Mesothelial cell of epicardium (in vitro differentiated cells): Measurements from ENCODE around the gene HSD17B2. TPM values are rescaled to one million over a fixed set of nuclear protein-coding genes. Genes with fewer than 3 reads are reported as not detected.
A peak's percentile ranks its signal among the peaks of the same experiment; 100 is the strongest.

Source experiments
- DNase-seq, 2 experiments: peaks; one replicate each; pipeline ENCODE4 v3.0.0; 2021; ENCODE audit warnings: low spot score in 2 of 2; ENCODE audit not compliant: unreplicated experiment in 2 of 2
- H3K27ac Mint-ChIP-seq: 2 replicates; pipeline ENCODE4 v1.8.0; 2021; ENCODE audit warnings: mixed read lengths
- H3K27me3 Mint-ChIP-seq: 2 replicates; pipeline ENCODE4 v1.8.0; 2021; ENCODE audit warnings: low read depth, mixed read lengths
- H3K36me3 Mint-ChIP-seq: 2 replicates; pipeline ENCODE4 v1.8.0; 2021; ENCODE audit warnings: mixed read lengths
- H3K4me1 Mint-ChIP-seq: 2 replicates; pipeline ENCODE4 v1.8.0; 2021; ENCODE audit warnings: mixed read lengths
- H3K4me3 Mint-ChIP-seq: 2 replicates; pipeline ENCODE4 v1.8.0; 2021; ENCODE audit warnings: mild to moderate bottlenecking, moderate library complexity, mixed read lengths
- H3K9me3 Mint-ChIP-seq: 2 replicates; pipeline ENCODE4 v1.8.0; 2021; ENCODE audit warnings: mixed read lengths
- CTCF ChIP-seq: fragments of 200-600 bp; sonication (generic); IDR thresholded peaks from one replicate; pipeline ENCODE4 v1.5.0; 2021; ENCODE audit warnings: antibody characterized with exemption; ENCODE audit not compliant: unreplicated experiment
- total RNA-seq: library from RNA; stranded (reverse); gene quantifications from 3 replicates; pipeline ENCODE4 v1.2.1, GENCODE V29; 2021

Gene HSD17B2
- total RNA-seq, result 2.7 to 3.1 TPM (median 2.7 TPM) in 3 replicates

DNA sequence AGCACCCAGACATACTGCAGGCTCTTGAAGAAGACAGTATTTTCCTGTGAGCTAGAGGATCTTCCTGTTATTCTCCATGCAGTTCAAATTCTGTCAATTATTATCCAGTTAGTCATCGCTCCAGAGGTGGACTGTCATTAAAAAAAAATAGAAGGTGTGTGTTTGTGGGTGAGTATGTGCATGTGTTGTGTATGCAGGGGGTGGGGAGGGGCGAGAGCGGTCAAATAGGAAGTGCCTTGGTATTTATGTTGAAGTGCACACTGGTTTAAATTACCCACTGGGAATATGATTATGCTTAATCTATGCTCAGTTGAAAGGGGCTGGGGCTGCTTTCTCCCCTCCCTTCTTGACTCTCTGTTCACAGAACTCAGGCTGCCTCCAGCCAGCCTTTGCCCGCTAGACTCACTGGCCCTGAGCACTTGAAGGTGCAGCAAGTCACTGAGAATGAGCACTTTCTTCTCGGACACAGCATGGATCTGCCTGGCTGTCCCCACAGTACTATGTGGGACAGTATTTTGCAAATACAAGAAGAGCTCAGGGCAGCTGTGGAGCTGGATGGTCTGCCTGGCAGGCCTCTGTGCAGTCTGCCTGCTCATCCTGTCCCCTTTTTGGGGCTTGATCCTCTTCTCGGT, at the start of gene HSD17B2:
Gene HSD17B2 (plus strand): TSS at position 273 of the 632 bp plus-strand sequence. CDS start 172 bp downstream, at position 445.
- H3K27ac Mint-ChIP-seq, result no peak within 1 kb of the TSS
- no peak for DNase-seq
- peaks cover 31% of the 10 kb centered on the region for H3K4me1 Mint-ChIP-seq
- peak within 1 kb of the TSS; percentile 8 for H3K4me3 Mint-ChIP-seq
- H3K36me3 Mint-ChIP-seq, result no peaks in the 10 kb centered on the region
- no peaks in the 10 kb centered on the region for H3K9me3 Mint-ChIP-seq
- no peak for TF ChIP-seq CTCF
- H3K27me3 Mint-ChIP-seq, result peaks cover 15% of the 10 kb centered on the region

GRCh38 chr16:81987121-81987520, 47.9 kb upstream of the HSD17B2 start:
- H3K4me1 Mint-ChIP-seq, result peaks cover 3% of the 10 kb centered on the region
- no peak for TF ChIP-seq CTCF
- no peak overlapping the region for H3K4me3 Mint-ChIP-seq
- H3K36me3 Mint-ChIP-seq, result no peaks in the 10 kb centered on the region
- no peak for DNase-seq
- H3K27ac Mint-ChIP-seq, result no peak overlapping the region
- H3K27me3 Mint-ChIP-seq, result peaks cover 4% of the 10 kb centered on the region
- peaks cover 4% of the 10 kb centered on the region for H3K9me3 Mint-ChIP-seq

- Mint-ChIP-seq H3K27me3 (peaks cover 4% of the 10 kb centered on the region), H3K4me1 (peaks cover 5% of the 10 kb centered on the region), H3K9me3 (peaks cover 4% of the 10 kb centered on the region), H3K36me3 (no peaks in the 10 kb centered on the region), H3K27ac (no peak overlapping the region), H3K4me3 (no peak overlapping the region)
- TF ChIP-seq CTCF, result no peak
- no peak for DNase-seq
These were observed 47.3 kb upstream of the HSD17B2 start for GRCh38 chr16:81987706-81988105.

DNA sequence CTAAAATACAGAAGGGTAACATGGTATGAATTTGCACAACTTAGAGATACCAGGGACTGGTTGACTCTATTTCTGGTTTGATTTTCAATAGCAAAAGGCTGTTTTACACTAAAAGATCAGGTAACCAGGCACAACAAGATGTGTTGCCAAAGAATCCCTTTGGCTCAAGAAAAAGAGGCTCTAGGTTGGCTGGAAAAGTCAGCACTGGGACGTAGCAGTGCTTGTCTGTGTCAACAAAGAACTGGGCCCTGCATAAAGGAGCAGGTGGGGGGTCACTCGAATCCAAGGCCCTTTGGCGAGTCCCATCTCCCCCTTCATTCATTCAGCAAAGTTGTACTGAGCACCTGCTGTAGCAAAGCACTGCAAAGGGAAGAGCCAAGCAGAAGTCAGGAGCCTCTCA, 42.2 kb upstream of the HSD17B2 start:
- H3K36me3 Mint-ChIP-seq, result no peaks in the 10 kb centered on the region
- no peak for TF ChIP-seq CTCF
- H3K27me3 Mint-ChIP-seq, result no peaks in the 10 kb centered on the region
- H3K4me3 Mint-ChIP-seq, result no peak overlapping the region
- H3K4me1 Mint-ChIP-seq, result peaks cover 29% of the 10 kb centered on the region
- no peak overlapping the region for H3K27ac Mint-ChIP-seq
- no peak for DNase-seq
- no peaks in the 10 kb centered on the region for H3K9me3 Mint-ChIP-seq

- Mint-ChIP-seq H3K9me3 (no peaks in the 10 kb centered on the region), H3K36me3 (no peaks in the 10 kb centered on the region), H3K27ac (no peak overlapping the region), H3K4me3 (no peak overlapping the region), H3K4me1 (peaks cover 31% of the 10 kb centered on the region), H3K27me3 (no peaks in the 10 kb centered on the region)
- no peak for TF ChIP-seq CTCF
- DNase-seq, result no peak
These were observed 40.6 kb upstream of the HSD17B2 start for GRCh38 chr16:81994485-81994884.

GRCh38 chr16:81995651-81996050, 39.4 kb upstream of the HSD17B2 start:
- peaks cover 28% of the 10 kb centered on the region for H3K4me1 Mint-ChIP-seq
- no peak overlapping the region for H3K4me3 Mint-ChIP-seq
- H3K9me3 Mint-ChIP-seq, result no peaks in the 10 kb centered on the region
- peak overlapping the region; percentile 11 for H3K27ac Mint-ChIP-seq
- no peak for TF ChIP-seq CTCF
- H3K27me3 Mint-ChIP-seq, result no peaks in the 10 kb centered on the region
- DNase-seq, result no peak
- no peaks in the 10 kb centered on the region for H3K36me3 Mint-ChIP-seq
